Adipocyte (in vitro differentiated cells): ENCODE measurements around the gene CBX4.

Experiments
- DNase-seq: peaks from one replicate; pipeline ENCODE4 v3.0.0-alpha.2; 2015; ENCODE audit warnings: low read depth
- H3K27me3 ChIP-seq: replicated peaks from 2 replicates; pipeline ENCODE4 v1.7.0; 2013; ENCODE audit warnings: mild to moderate bottlenecking, low read length, moderate library complexity; ENCODE audit not compliant: control insufficient read depth, insufficient read depth
- H3K36me3 ChIP-seq: 2 replicates; pipeline ENCODE4 v1.7.0; 2013; ENCODE audit warnings: low read length, mild to moderate bottlenecking, moderate library complexity; ENCODE audit not compliant: control insufficient read depth, insufficient read depth, severe bottlenecking
- H3K4me1 ChIP-seq: 2 replicates; pipeline ENCODE4 v1.7.0; 2013; ENCODE audit warnings: mild to moderate bottlenecking, low read length, moderate library complexity; ENCODE audit not compliant: control insufficient read depth, insufficient read depth
- H3K4me3 ChIP-seq: 2 replicates; pipeline ENCODE4 v1.7.0; 2013; ENCODE audit warnings: mild to moderate bottlenecking, low read length, moderate library complexity
- H3K9ac ChIP-seq: 2 replicates; pipeline ENCODE4 v1.7.0; 2013; ENCODE audit warnings: mild to moderate bottlenecking, low read length, moderate library complexity
- H3K9me3 ChIP-seq: 2 replicates; pipeline ENCODE4 v1.7.0; 2013; ENCODE audit warnings: mild to moderate bottlenecking, low read length, moderate library complexity; ENCODE audit not compliant: control insufficient read depth

The CBX4 gene

DNA sequence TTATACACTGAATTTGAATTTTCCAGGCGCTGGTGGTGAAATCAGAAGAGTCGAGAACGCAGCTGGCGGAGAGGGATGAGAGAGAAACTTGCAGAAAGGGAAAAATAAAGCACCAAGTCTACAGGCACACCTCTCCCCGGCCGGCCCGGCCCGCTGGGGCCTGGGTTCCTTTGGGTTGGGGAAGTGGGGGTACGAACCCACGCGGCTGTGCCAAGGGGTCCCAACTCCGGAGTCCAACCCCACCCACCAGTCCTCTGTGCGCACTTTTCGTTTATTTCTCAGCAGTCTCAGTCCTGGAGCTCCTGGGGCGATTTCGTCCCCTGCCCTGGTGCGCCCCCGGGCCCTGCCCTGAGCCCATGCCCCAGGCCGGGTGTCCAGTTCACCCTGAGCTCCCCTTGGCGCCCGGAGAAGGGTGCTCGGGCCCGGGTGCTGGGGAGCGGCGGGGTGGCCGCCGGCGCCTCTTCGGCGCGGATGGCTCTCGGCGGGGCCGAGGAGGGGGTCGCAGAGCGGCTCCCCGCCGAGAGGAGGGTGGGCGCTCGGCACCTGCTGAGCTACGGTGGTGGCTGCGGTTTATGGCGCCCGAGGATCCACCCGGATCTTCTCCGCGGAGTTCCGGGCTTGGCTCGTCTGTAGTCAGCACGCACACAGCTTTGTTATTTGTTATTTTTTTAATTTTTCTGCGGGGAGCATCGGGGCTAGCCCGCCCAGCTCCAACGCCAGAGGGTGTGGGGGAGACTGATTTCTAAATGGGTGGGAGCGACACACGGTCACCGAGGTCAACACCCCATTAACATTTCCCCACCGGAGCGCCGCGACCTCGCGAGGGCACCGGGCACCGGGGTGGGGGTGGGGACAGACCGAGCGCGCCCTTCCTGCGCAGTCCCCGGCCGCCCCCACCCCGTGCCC lies 26.6 kb downstream of the CBX4 start:
- Histone ChIP-seq H3K9ac (no peak overlapping the region), H3K36me3 (no peaks in the 10 kb centered on the region), H3K9me3 (no peaks in the 10 kb centered on the region), H3K27me3 (peaks cover 57% of the 10 kb centered on the region), H3K4me3 (no peak overlapping the region), H3K4me1 (no peaks in the 10 kb centered on the region)
- DNase-seq = no peak

DNA sequence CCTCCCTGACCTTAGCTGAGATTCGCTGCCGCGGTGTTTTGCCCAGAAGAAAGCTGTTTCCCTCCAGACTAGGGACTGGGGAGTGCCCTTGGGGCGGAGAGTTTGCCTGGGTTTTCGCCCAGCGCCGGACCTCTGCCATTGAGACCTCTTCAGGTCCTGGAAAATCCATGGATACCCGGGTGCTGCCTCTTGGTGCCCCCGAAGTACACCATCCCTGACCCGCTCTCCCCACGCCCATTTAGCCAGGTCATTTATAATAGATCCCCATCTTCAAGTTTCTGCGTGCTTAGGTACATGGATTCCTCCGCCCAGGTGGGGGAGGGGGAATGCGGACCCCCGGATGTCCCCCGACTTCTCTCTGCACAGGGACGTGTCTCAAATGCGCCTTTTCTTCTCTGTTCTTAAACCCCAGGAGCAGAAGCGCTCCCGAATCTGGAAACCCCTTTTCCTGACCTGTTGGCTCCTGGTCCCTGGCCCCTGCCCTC lies 27.3 kb downstream of the CBX4 start:
- peaks cover 59% of the 10 kb centered on the region for H3K27me3 ChIP-seq
- H3K4me3 ChIP-seq = no peak overlapping the region
- H3K9ac ChIP-seq = no peak overlapping the region
- H3K9me3 ChIP-seq = no peaks in the 10 kb centered on the region
- no peaks in the 10 kb centered on the region for H3K4me1 ChIP-seq
- DNase-seq = no peak
- H3K36me3 ChIP-seq = no peaks in the 10 kb centered on the region

GRCh38 chr17:79811011-79811867 lies 28.0 kb downstream of the CBX4 start:
- no peaks in the 10 kb centered on the region for H3K4me1 ChIP-seq
- DNase-seq = no peak
- no peak overlapping the region for H3K9ac ChIP-seq
- H3K36me3 ChIP-seq = no peaks in the 10 kb centered on the region
- H3K27me3 ChIP-seq = peaks cover 60% of the 10 kb centered on the region
- H3K4me3 ChIP-seq = no peak overlapping the region
- H3K9me3 ChIP-seq = no peaks in the 10 kb centered on the region

GRCh38 chr17:79810130-79811010 lies 28.9 kb downstream of the CBX4 start:
- no peaks in the 10 kb centered on the region for H3K4me1 ChIP-seq
- H3K27me3 ChIP-seq = peaks cover 69% of the 10 kb centered on the region
- DNase-seq = peak; percentile 79
- H3K9ac ChIP-seq = no peak overlapping the region
- H3K36me3 ChIP-seq = no peaks in the 10 kb centered on the region
- H3K9me3 ChIP-seq = no peaks in the 10 kb centered on the region
- H3K4me3 ChIP-seq = no peak overlapping the region

GRCh38 chr17:79809530-79810129 lies 29.6 kb downstream of the CBX4 start:
- Histone ChIP-seq H3K9me3 (no peaks in the 10 kb centered on the region), H3K4me1 (no peaks in the 10 kb centered on the region), H3K9ac (no peak overlapping the region), H3K4me3 (no peak overlapping the region), H3K27me3 (peaks cover 77% of the 10 kb centered on the region), H3K36me3 (no peaks in the 10 kb centered on the region)
- no peak for DNase-seq

DNA sequence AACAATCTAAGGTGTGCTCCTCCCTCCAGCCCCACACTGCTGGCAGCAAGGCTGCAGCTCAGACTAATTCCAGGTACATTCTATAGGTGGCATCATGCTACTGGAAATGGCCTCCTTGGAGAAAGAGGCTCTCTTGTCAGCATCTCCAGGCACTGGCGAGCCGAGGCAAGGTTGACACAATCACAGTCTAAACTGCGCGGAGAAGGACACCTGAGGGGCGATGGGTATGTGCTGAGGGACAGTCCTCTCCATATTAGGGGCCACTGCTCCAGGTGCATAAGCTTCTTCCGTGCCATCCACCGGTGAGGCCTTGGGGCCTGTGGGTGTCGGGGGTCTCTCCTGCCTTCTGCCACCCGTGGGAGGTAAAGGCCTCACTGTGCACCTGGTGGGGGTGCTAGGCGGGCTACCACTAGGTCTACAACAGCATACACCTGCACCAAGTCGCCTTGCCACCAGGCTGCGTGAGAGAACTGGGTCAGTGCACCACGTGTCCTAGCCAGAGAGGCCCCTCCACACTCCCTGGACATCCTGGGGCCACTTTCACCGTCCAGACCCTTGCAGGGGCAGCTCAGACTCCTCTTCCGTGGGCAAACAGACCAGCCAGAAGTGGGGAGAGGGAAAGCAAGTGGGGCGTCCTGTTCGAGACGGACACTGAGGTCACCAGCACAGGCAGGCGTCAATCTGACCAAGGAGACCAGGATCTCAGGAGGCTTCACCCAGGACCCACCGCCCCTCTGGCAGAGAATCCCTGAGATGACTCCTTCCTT lies 30.3 kb downstream of the CBX4 start:
- no peaks in the 10 kb centered on the region for H3K4me1 ChIP-seq
- H3K27me3 ChIP-seq = peaks cover 78% of the 10 kb centered on the region
- no peaks in the 10 kb centered on the region for H3K9me3 ChIP-seq
- H3K36me3 ChIP-seq = no peaks in the 10 kb centered on the region
- DNase-seq = no peak
- H3K9ac ChIP-seq = no peak overlapping the region
- H3K4me3 ChIP-seq = no peak overlapping the region

- no peak for DNase-seq
- H3K27me3 ChIP-seq = peaks cover 86% of the 10 kb centered on the region
- no peak overlapping the region for H3K4me3 ChIP-seq
- no peaks in the 10 kb centered on the region for H3K4me1 ChIP-seq
- peaks cover 3% of the 10 kb centered on the region for H3K9me3 ChIP-seq
- no peak overlapping the region for H3K9ac ChIP-seq
- H3K36me3 ChIP-seq = no peaks in the 10 kb centered on the region
These were observed 32.1 kb downstream of the CBX4 start for GRCh38 chr17:79806863-79807720.

DNA sequence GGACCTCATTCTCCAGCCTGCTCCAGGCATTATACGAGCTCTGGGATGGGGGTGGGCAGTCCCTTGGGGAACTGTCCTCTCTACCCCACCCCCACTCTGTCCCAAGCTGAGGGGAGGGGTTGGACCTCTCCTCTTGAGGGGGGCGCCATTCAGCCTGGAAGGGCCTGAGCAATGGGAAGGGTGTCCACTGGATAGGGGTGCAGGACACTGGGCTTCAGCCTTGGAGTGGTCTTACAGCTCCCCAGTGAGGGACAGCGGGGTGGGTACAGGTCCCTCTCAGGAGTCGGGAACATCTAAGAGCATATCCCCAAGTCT lies 32.8 kb downstream of the CBX4 start:
- H3K4me1 ChIP-seq = no peaks in the 10 kb centered on the region
- H3K9me3 ChIP-seq = peaks cover 3% of the 10 kb centered on the region
- peaks cover 86% of the 10 kb centered on the region for H3K27me3 ChIP-seq
- H3K9ac ChIP-seq = no peak overlapping the region
- DNase-seq = no peak
- H3K36me3 ChIP-seq = no peaks in the 10 kb centered on the region
- H3K4me3 ChIP-seq = no peak overlapping the region

DNA sequence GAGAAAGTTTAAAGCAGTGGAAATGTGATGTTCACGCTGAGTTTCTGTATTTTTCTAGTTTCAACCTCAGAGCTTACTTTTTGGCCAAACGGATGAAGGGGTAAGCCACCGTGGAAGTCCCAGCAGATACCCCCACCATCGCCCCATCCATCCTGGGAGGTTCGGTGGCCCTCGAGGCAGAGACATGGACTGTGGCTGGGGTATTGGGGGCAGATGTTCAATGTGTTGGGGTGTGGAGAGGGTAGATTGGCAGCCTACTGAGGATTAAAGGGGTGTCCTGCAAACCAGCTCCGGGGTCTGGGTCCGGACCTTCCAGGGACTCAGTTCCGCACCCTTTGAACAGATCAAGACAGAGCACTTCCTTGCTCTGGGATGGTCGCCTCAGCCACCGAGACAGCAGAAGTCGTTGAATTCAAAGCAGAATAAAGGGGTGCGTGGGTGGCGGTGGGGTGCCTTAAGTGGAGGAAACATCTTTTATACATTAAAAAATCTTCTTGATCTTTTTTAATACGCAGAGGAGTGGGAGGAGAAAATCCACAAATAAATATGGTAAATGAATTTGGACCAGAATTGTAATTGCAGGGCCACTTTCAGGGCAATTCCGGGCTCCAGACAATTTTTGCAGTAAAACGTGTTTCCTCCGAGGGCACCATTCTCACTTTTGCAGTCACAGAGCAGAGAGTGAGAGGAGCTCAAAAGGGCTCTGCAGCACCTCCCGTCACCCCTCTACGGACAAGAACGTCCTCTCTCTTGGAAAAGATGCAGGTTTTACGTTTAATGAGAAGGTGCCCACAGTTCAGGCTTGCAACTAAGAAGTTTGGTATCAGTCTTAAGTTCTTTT lies 34.2 kb downstream of the CBX4 start:
- DNase-seq = no peak
- no peaks in the 10 kb centered on the region for H3K36me3 ChIP-seq
- peaks cover 3% of the 10 kb centered on the region for H3K9me3 ChIP-seq
- H3K27me3 ChIP-seq = peaks cover 92% of the 10 kb centered on the region
- H3K9ac ChIP-seq = no peak overlapping the region
- H3K4me3 ChIP-seq = no peak overlapping the region
- peaks cover 8% of the 10 kb centered on the region for H3K4me1 ChIP-seq
